Measurements from ENCODE around the gene MTHFD1L.
A peak's percentile ranks its signal among the peaks of the same experiment; 100 is the strongest.
"Not testable (repeated sequence)": the region's sequence is repeated elsewhere in the genome, so short reads cannot be mapped to it uniquely, and the experiment has no call there.

The MTHFD1L gene

GRCh38 chr6:151073701-151074100 is 208.2 kb downstream of the MTHFD1L start:
- DNase-seq = no peak

GRCh38 chr6:151075005-151075404 is 209.5 kb downstream of the MTHFD1L start:
- DNase-seq = no peak

GRCh38 chr6:151075527-151075926 is 210.0 kb downstream of the MTHFD1L start:
- DNase-seq = no peak

GRCh38 chr6:151075930-151076555 is 210.5 kb downstream of the MTHFD1L start:
- DNase-seq = no peak

- DNase-seq = no peak
Observed at GRCh38 chr6:151078655-151079054, 213.2 kb downstream of the MTHFD1L start.

- DNase-seq = no peak
Observed at GRCh38 chr6:151081656-151082055, 216.2 kb downstream of the MTHFD1L start.

GRCh38 chr6:151082079-151082478 is 216.6 kb downstream of the MTHFD1L start:
- no peak for DNase-seq

GRCh38 chr6:151084275-151084674 is 218.8 kb downstream of the MTHFD1L start:
- DNase-seq = no peak

- not testable (repeated sequence) for DNase-seq
Observed at GRCh38 chr6:151087055-151087454, 221.6 kb downstream of the MTHFD1L start.

GRCh38 chr6:151087861-151088598 is 222.5 kb downstream of the MTHFD1L start:
- no peak for DNase-seq

GRCh38 chr6:151088599-151088935 is 223.1 kb downstream of the MTHFD1L start:
- no peak for DNase-seq

- no peak for DNase-seq
Observed at GRCh38 chr6:151088963-151089362, 223.5 kb downstream of the MTHFD1L start.

- peak; percentile 28 for DNase-seq
Observed at GRCh38 chr6:151089978-151090377, 224.5 kb downstream of the MTHFD1L start.

- no peak for DNase-seq
Observed at GRCh38 chr6:151091571-151091970, 226.1 kb downstream of the MTHFD1L start.

GRCh38 chr6:151092591-151092990 is 227.1 kb downstream of the MTHFD1L start:
- no peak for DNase-seq

- no peak for DNase-seq
Observed at GRCh38 chr6:151093706-151094105, 228.2 kb downstream of the MTHFD1L start.

- DNase-seq = peak; percentile 68
Observed at GRCh38 chr6:151095538-151096254, 230.2 kb downstream of the MTHFD1L start.

- DNase-seq = peak; percentile 70
Observed at GRCh38 chr6:151096255-151096612, 230.7 kb downstream of the MTHFD1L start.

- no peak for DNase-seq
Observed at GRCh38 chr6:151096691-151097606, 231.4 kb downstream of the MTHFD1L start.

GRCh38 chr6:151098166-151098565 is 232.7 kb downstream of the MTHFD1L start:
- DNase-seq = no peak

- DNase-seq = no peak
Observed at GRCh38 chr6:151100326-151100725, 234.8 kb downstream of the MTHFD1L start.

GRCh38 chr6:151101161-151101815 is 235.8 kb downstream of the MTHFD1L start:
- DNase-seq = no peak
